KOPT-K1 (cell line): ENCODE measurements around the gene ALDH1A3.

ENCODE experiments used
- H3K27ac ChIP-seq: fragments of 200-600 bp; sonication (generic); 2 replicates; pipeline ENCODE4 v1.5.1; 2016; ENCODE audit warnings: antibody characterized with exemption, mild to moderate bottlenecking, low read depth, low read length; ENCODE audit not compliant: poor library complexity, severe bottlenecking
- H3K36me3 ChIP-seq: fragments of 200-600 bp; sonication (generic); 2 replicates; pipeline ENCODE4 v1.5.1; 2017; ENCODE audit warnings: antibody characterized with exemption, mild to moderate bottlenecking, low read length, moderate library complexity; ENCODE audit not compliant: insufficient read depth
- H3K9me3 ChIP-seq: fragments of 200-600 bp; sonication (generic); 2 replicates; pipeline ENCODE4 v1.5.1; 2017; ENCODE audit warnings: antibody characterized with exemption, low read length, mild to moderate bottlenecking; ENCODE audit not compliant: insufficient read depth, poor library complexity, severe bottlenecking

ALDH1A3 gene

DNA sequence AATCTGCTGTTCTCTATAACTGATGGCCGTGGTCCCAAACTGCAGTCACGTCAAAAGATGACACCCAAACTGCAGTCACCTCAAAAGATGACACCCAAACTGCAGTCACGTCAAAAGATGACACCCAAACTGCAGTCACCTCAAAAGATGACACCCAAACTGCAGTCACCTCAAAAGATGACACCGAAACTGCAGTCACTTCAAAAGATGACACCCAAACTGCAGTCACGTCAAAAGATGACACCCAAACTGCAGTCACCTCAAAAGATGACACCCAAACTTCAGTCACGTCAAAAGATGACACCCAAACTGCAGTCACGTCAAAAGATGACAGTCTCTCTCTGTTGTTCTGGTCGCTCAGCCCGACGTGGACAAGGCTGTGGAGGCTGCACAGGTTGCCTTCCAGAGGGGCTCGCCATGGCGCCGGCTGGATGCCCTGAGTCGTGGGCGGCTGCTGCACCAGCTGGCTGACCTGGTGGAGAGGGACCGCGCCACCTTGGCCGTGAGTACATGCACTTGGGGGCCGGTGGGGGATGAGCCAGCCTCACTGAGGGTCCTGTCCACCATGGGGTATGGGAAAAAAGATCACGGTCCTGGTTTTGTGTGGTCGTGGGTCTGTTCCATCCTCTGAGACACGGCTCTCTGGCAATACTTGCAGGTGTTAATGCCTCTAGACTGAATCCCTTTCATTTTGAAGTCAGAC is 7.7 kb downstream of the ALDH1A3 start:
- H3K9me3 ChIP-seq = no peaks in the 10 kb centered on the region
- H3K27ac ChIP-seq = no peak overlapping the region
- H3K36me3 ChIP-seq = no peaks in the 10 kb centered on the region

DNA sequence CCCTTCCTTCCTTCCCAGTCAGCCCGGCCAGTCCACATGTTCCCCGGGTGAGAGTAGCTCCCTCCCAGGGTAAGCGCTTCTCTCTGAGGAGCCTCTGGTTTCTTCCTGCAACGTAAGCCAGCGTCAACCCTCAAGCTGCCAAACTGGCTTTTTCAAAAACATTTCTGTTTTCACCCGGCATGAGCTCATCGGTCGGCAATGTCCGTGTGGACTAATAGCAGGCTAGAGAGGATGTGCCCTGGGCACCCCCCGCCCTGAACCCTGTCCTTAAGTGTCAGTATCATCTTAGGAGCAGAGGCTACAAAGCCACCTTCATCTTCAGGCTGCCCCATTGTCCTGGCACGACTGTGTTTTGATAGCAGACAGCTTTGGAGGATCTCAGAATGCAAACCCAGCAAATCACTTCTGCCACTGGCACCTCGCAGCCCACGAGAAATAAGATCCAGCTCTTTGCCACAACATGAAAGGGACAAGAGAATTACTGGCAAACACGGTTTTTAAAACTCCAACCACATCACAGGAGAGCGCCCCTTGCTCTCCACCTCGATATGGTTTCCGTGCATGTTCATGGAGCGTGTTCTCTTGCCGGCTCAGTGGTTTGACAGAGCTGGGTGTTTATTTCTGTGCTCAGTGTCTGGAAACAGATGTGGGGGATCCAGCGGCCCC is 9.9 kb downstream of the ALDH1A3 start:
- Histone ChIP-seq H3K36me3 (no peaks in the 10 kb centered on the region), H3K27ac (no peak overlapping the region), H3K9me3 (no peaks in the 10 kb centered on the region)

DNA sequence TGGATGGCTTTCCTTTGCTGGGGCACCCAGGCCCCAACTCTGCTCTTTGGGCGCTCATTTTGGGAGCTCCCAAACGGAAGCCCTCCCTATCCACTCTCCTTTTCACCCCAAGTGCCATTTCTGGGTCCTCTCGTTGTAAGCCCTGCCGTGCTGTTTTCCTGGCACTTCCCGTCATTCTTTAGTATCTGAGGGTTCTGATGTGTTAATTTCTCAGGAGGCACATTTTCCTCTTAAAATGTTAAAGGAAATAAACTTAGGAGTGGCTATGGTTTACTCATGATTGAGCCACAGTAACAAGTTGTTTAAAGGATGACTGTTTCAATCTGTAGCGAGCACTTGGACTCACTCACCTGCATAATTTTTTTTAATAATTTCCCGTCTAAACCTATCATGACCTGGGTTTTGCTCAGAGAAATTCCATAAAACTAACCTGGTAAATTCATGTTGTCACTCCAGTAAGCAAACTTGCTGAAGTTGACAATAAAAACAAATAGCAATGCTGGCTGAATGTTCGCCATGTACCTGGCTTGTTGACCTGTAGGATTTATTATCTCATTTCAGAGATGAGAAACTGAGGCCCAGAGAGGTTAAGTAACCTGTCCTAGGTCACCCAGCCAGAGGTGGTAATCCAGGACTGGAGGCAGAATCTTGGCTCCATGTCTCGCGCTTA is 10.6 kb downstream of the ALDH1A3 start:
- H3K27ac ChIP-seq = no peak overlapping the region
- H3K9me3 ChIP-seq = no peaks in the 10 kb centered on the region
- H3K36me3 ChIP-seq = no peaks in the 10 kb centered on the region

DNA sequence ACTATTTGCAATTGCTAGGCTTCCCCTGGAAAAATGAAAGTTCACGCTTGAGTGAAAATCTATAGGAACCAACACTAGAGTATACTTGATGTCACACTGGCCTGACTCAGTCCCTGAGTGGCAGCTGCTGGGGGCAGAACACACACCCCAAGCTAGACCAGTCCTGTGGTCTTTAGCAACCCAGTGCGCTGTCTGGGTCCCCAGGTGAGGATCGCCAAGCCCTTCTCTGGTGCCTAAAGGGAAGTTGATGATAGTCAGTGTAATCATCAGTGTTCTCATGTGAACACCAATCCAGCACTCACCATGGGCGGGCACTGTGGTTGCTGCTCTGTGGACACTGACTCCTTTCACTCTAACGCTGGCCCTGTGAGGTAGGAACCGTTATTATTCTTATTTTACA is 11.2 kb downstream of the ALDH1A3 start:
- Histone ChIP-seq H3K27ac (no peak overlapping the region), H3K36me3 (no peaks in the 10 kb centered on the region), H3K9me3 (no peaks in the 10 kb centered on the region)

DNA sequence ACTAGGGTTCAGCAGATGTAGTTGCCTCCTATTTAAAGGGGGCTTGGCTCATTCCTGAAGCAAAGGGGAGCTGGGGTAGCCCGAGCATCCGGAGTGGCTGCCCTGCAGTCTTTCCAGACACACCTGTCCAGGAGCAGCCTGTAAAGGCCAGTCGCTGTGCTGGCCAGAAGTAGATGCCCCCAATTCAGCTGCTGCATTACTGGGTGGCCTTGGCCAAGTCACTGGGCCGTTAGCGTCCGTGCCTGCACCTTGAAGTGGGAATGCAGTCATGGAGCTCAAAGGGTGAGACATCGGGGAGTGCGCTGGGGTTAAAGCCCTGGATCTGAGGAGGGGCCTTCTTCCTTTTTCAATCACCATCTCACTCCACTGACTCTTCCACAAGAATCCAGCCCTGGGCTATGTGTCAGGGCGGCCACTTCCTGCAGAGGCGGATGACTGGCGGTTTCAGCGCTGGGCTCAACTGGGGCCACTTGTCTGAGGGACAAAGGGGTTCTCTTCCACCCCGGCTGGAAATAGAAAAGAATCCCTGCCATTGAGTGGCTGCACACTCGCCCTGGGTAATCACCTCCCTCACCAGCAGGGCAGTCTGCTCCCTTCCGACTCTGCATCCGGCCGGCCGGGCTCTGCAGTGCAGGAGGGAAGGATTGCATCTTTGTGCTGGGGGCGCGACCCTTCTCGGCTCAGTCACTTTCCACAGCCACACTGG is 11.8 kb downstream of the ALDH1A3 start:
- H3K27ac ChIP-seq = no peak overlapping the region
- H3K36me3 ChIP-seq = no peaks in the 10 kb centered on the region
- H3K9me3 ChIP-seq = no peaks in the 10 kb centered on the region

DNA sequence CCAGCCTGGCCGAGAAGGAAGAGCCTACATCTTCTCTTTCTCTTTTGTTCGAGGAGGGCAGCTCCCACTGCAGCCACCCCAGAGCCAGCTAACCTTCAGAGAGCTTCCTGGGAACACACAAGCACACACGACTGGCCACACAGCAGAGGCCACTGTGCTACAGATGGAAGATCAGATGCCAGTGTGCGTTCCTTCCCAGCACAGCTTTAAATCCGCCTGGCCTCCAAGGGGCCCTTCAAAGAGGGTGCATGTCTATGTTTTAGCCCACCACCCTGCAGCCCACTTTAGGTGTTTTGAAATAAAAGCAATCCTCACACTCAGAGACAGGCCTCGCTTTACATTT is 12.4 kb downstream of the ALDH1A3 start:
- Histone ChIP-seq H3K36me3 (no peaks in the 10 kb centered on the region), H3K27ac (no peak overlapping the region), H3K9me3 (no peaks in the 10 kb centered on the region)

DNA sequence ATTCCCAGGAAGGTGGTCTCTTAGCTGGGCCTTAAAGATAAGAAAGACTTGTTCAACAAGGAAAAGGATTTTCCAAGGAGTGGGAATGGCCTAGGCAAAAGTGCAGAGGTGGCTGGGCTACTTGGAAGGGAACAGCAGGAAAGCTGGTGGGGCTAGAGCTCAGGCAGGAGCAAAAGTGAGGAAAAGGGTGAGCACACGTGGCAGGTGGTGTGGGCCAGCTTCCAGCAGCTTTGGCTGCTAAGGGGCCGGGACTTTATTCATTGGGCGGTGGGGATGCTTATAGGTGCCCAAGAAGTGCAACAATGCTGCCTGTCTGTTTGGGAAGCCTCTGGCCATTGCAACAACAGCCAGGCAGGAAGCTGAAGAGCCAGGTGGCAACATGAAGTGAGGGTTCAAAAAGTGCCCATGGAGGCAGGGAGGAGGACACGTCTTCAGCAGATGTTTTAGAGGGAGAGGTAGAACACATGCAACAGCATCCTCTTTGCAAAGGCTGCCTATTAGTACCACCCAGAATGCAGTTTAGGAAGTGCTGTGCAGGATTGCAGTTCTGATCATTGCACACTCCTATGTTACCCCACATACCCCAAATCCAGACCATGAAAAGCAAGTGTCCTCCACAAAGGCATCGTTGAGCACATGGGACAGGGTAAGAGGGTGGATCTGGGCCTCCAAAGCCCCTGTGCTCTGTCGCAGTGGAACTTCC is 13.8 kb downstream of the ALDH1A3 start:
- H3K36me3 ChIP-seq = no peaks in the 10 kb centered on the region
- no peak overlapping the region for H3K27ac ChIP-seq
- no peaks in the 10 kb centered on the region for H3K9me3 ChIP-seq

DNA sequence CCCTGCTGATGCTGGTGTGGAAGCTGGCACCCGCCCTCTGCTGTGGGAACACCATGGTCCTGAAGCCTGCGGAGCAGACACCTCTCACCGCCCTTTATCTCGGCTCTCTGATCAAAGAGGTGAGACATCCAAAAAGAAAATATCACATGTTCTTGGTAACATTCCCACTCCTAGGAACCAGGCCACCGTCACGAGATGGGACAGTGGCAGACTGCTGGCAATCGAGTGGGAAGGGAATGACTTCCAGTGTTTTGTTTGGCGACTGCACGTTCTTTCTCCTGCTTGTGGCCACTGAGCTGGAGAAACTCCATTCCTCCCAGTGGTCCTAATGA is 14.3 kb downstream of the ALDH1A3 start:
- no peak overlapping the region for H3K27ac ChIP-seq
- no peaks in the 10 kb centered on the region for H3K36me3 ChIP-seq
- no peaks in the 10 kb centered on the region for H3K9me3 ChIP-seq

DNA sequence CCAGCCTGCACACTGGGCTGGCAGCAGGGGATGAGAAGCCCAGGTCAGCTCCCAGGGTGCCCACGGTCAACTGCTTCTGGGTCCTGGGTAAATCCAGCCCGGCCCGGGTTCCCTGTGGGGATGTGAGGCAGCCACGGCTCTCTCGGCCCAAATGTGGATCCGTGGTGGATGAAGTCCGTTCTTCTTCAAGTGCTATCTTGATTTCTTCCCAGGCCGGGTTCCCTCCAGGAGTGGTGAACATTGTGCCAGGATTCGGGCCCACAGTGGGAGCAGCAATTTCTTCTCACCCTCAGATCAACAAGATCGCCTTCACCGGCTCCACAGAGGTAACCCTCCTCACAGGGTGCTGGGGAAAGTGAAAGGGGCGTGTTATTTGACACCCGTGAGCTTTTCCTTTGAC is 16.1 kb downstream of the ALDH1A3 start:
- Histone ChIP-seq H3K9me3 (no peaks in the 10 kb centered on the region), H3K36me3 (no peaks in the 10 kb centered on the region), H3K27ac (no peak overlapping the region)

DNA sequence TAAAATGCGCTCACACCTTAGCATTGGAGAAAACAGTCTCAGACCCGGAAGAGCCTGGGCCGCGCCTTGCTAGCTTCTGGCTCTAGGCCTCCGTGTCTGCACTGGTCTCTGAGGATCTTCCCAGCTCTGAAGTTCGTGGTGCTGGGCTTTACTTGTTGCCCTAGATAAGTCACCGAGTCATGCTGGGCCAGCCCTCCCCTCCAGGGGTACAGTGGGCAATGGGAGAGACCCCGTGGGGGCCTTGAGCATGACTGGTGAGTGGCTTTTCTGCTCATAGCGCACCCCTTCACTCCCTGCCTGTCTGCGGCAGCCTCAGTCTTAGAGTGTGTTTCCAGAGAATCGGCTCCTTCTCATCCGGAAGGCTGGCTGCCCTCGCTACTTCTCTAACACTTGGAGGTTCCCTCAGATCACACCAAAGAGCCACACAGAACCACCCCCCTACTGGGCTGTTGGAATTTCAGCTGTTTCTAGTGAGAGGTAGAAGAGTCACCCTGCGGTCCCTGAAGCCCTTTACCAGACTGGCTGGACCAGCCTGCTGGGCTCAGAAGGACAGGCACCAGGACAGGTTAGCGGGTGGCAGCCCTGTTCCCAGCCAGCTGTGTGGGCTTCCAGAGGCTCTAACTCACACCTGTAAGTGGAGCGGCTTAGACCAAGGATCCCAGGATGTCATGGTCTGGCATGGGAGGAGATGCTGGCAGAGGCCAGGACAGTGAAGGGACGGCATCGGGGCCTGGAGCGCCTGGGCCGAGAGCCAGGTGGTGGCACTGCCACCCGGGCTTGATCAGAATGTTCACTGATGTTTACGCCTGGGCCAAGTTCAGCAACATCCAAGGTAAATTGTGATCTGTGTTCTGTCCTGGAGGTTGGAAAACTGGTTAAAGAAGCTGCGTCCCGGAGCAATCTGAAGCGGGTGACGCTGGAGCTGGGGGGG is 17.9 kb downstream of the ALDH1A3 start:
- Histone ChIP-seq H3K27ac (no peak overlapping the region), H3K9me3 (no peaks in the 10 kb centered on the region), H3K36me3 (no peaks in the 10 kb centered on the region)

DNA sequence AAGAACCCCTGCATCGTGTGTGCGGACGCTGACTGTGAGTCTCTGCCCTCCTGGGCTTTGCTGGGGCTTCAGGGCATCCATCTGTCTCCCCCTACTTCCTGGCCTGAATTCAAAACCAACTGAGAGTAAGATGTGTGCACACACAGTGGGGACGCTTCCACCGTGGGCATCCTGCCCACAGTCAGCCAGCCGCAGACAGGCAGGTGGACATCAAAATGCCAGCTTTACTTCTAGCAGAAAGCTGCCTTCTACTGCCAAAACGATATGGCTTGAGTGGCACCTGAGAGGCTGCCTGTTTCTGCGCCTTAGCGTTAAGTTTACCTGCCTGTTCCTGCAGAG is 18.5 kb downstream of the ALDH1A3 start:
- H3K36me3 ChIP-seq = no peaks in the 10 kb centered on the region
- H3K9me3 ChIP-seq = no peaks in the 10 kb centered on the region
- no peak overlapping the region for H3K27ac ChIP-seq

DNA sequence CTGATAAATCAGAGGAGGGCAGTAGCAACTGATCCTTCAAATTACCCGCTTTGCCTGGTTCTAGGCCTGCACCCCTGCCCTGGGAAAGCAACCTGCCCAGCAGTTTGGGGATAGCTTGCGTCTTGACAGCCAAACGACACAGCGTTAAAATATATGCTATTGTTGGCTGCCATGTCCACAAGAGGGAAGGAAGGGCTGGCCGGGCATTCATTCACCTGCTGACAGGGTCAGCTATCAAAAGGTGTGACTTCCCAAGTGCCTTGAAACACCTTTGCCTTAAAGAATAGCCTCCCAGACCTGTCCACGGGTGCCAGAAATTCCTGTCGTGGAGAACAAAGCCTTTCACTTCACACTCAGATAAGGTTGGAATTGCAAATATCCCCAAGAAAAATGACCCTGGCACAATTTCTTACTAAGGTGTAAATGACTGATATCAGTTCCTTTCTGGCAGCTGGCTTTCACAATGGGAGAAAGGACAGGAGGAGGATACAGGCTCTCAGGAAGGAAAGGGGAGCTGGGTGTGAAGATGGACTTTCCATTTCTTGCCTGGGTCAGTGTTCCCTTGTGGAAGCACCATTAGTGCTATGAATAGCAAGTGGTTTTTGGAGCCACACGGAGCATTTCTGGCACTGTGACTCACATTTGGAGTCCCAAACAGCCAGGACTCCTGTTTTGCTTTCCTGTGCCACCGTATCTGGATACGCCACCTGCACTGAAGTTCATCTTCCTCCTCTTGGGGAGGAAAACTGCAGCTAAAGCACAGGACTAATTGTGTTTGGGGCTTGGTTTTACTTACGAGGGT is 19.2 kb downstream of the ALDH1A3 start:
- Histone ChIP-seq H3K9me3 (no peaks in the 10 kb centered on the region), H3K36me3 (no peaks in the 10 kb centered on the region), H3K27ac (no peak overlapping the region)

DNA sequence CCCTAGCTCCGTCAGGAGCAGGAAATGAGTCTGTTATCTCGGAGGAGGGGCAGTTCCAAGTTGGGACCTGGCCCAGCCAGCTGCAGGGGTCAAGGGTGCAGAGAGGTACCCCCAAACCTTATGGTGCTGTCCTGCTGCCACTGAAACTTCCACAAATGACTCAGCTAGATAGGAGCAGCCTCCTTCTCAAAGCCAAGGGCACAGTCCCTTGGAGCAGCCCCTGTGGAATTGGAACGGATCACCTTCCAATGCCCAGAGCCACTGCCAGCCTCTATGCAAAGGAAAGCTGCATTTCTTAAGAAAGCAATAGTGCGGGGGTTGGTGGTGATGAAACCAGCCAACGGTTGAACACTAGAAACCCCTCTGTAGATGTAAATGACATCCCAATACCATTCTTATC is 20.0 kb downstream of the ALDH1A3 start:
- H3K36me3 ChIP-seq = no peaks in the 10 kb centered on the region
- no peaks in the 10 kb centered on the region for H3K9me3 ChIP-seq
- H3K27ac ChIP-seq = no peak overlapping the region
